HG02970 (cell line): ENCODE data around the gene PHB1.
"Not testable (repeated sequence)": the region's sequence is repeated elsewhere in the genome, so short reads cannot be mapped to it uniquely, and the experiment has no call there.

Experiments
- ATAC-seq: cut with Tn5 transposase; IDR thresholded peaks from one replicate; pipeline ENCODE4 v1.9.1; 2021; ENCODE audit warnings: mild to moderate bottlenecking, moderate library complexity, moderate number of reproducible peaks; ENCODE audit not compliant: unreplicated experiment, low FRiP score

The PHB1 gene

GRCh38 chr17:49381793-49382192 is 32.9 kb downstream of the PHB1 start:
- no peak for ATAC-seq

- ATAC-seq = no peak
These were observed 33.6 kb downstream of the PHB1 start for GRCh38 chr17:49381033-49381432.

- no peak for ATAC-seq
These were observed 34.8 kb downstream of the PHB1 start for GRCh38 chr17:49379926-49380325.

GRCh38 chr17:49378311-49378710 is 36.4 kb downstream of the PHB1 start:
- no peak for ATAC-seq

- ATAC-seq = no peak
These were observed 39.1 kb downstream of the PHB1 start for GRCh38 chr17:49375544-49375943.

GRCh38 chr17:49373115-49373514 is 41.6 kb downstream of the PHB1 start:
- ATAC-seq = no peak

- no peak for ATAC-seq
These were observed 42.3 kb downstream of the PHB1 start for GRCh38 chr17:49372425-49372824.

GRCh38 chr17:49370971-49371834 is 43.5 kb downstream of the PHB1 start:
- ATAC-seq = no peak

- ATAC-seq = no peak
These were observed 44.9 kb downstream of the PHB1 start for GRCh38 chr17:49369760-49370159.

- ATAC-seq = no peak
These were observed 45.6 kb downstream of the PHB1 start for GRCh38 chr17:49369089-49369488.

GRCh38 chr17:49365667-49366066 is 49.0 kb downstream of the PHB1 start:
- no peak for ATAC-seq

- not testable (repeated sequence) for ATAC-seq
These were observed 49.6 kb downstream of the PHB1 start for GRCh38 chr17:49365126-49365525.

GRCh38 chr17:49364119-49364518 is 50.6 kb downstream of the PHB1 start:
- no peak for ATAC-seq

- ATAC-seq = no peak
These were observed 51.4 kb downstream of the PHB1 start for GRCh38 chr17:49363251-49363650.

GRCh38 chr17:49362723-49363117 is 52.0 kb downstream of the PHB1 start:
- ATAC-seq = no peak

- ATAC-seq = peak; percentile 66
These were observed 52.6 kb downstream of the PHB1 start, which contains the start of gene ZNF652 for GRCh38 chr17:49361902-49362722. TSS of gene ZNF652 (minus strand) at chr17:49362250. CDS start at chr17:49317725, 44,525 bp downstream.

GRCh38 chr17:49361129-49361901 is 53.4 kb downstream of the PHB1 start:
- peak; percentile 17 for ATAC-seq

- no peak for ATAC-seq
These were observed 53.9 kb downstream of the PHB1 start for GRCh38 chr17:49360796-49361128.

- no peak for ATAC-seq
These were observed 54.5 kb downstream of the PHB1 start for GRCh38 chr17:49359990-49360795.

GRCh38 chr17:49358641-49359247 is 55.9 kb downstream of the PHB1 start:
- ATAC-seq = no peak
